HG02981 (cell line): ENCODE data around the gene P3H2.

Experiments
- ATAC-seq: cut with Tn5 transposase; IDR thresholded peaks from one replicate; pipeline ENCODE4 v1.9.1; 2021; ENCODE audit warnings: mild to moderate bottlenecking, moderate library complexity; ENCODE audit not compliant: unreplicated experiment

Gene P3H2

GRCh38 chr3:190127195-190127594 is 6.5 kb upstream of the P3H2 start:
- no peak for ATAC-seq

- no peak for ATAC-seq
Measured at GRCh38 chr3:190125436-190126068, 4.9 kb upstream of the P3H2 start.

- ATAC-seq: no peak
Measured at GRCh38 chr3:190124067-190124466, 3.4 kb upstream of the P3H2 start.

- no peak for ATAC-seq
Measured at GRCh38 chr3:190122198-190122771, 1.6 kb upstream of the P3H2 start.

GRCh38 chr3:190121383-190121782 is 686 bp upstream of the P3H2 start:
- ATAC-seq: no peak

- ATAC-seq: no peak
Measured at GRCh38 chr3:190121061-190121377, 322 bp upstream of the P3H2 start.

- peak; percentile 27 for ATAC-seq
Measured at GRCh38 chr3:190119461-190120268, 1.0 kb downstream of the P3H2 start.

- no peak for ATAC-seq
Measured at GRCh38 chr3:190118438-190118837, 2.3 kb downstream of the P3H2 start.

GRCh38 chr3:190117981-190118380 is 2.7 kb downstream of the P3H2 start:
- ATAC-seq: no peak

GRCh38 chr3:190116551-190117067 is 4.1 kb downstream of the P3H2 start:
- ATAC-seq: no peak

- no peak for ATAC-seq
Measured at GRCh38 chr3:190110826-190111225, 9.9 kb downstream of the P3H2 start.

GRCh38 chr3:190109441-190109840 is 11.3 kb downstream of the P3H2 start:
- no peak for ATAC-seq

GRCh38 chr3:190108804-190109203 is 11.9 kb downstream of the P3H2 start:
- no peak for ATAC-seq

- no peak for ATAC-seq
Measured at GRCh38 chr3:190105876-190106275, 14.8 kb downstream of the P3H2 start.

- ATAC-seq: no peak
Measured at GRCh38 chr3:190101320-190102011, 19.2 kb downstream of the P3H2 start.

GRCh38 chr3:190099099-190099498 is 21.6 kb downstream of the P3H2 start:
- ATAC-seq: no peak

GRCh38 chr3:190097617-190098016 is 23.1 kb downstream of the P3H2 start:
- no peak for ATAC-seq

GRCh38 chr3:190097025-190097424 is 23.7 kb downstream of the P3H2 start:
- no peak for ATAC-seq

GRCh38 chr3:190096345-190096744 is 24.4 kb downstream of the P3H2 start:
- no peak for ATAC-seq

GRCh38 chr3:190094160-190094718 is 26.5 kb downstream of the P3H2 start:
- no peak for ATAC-seq

- no peak for ATAC-seq
Measured at GRCh38 chr3:190092250-190092649, 28.4 kb downstream of the P3H2 start.
